HEK293T (cell line): ENCODE results near the gene CTPS1.

Source experiments
- CTCF ChIA-PET: fragments of 350-600 bp; formaldehyde crosslinking; extraction: SDS; loops from one replicate; lab custom pipeline; 2021; ENCODE audit warnings: antibody characterized with exemption, inconsistent platforms; lab: Yijun Ruan, JAX
- POLR2A ChIA-PET: fragments of 350-600 bp; formaldehyde crosslinking; extraction: SDS; loops from one replicate; lab custom pipeline; 2020; ENCODE audit warnings: antibody characterized with exemption, inconsistent platforms; lab: Yijun Ruan, JAX
- DNase-seq: peaks from one replicate; pipeline ENCODE4 v3.0.0; 2012; ENCODE audit warnings: mixed read lengths; ENCODE audit errors: extremely low spot score
- ARNT ChIP-seq: fragments of 450-650 bp; IDR thresholded peaks from 2 replicates; pipeline ENCODE4 v1.6.1; 2017; ENCODE audit warnings: mild to moderate bottlenecking
- BHLHE40 ChIP-seq: fragments of 450-650 bp; IDR thresholded peaks from 2 replicates; pipeline ENCODE4 v1.6.1; 2016; ENCODE audit warnings: mild to moderate bottlenecking, moderate library complexity, borderline replicate concordance
- CTBP1 ChIP-seq: fragments of 450-650 bp; IDR thresholded peaks from 2 replicates; pipeline ENCODE4 v1.6.1; 2016; ENCODE audit warnings: borderline replicate concordance
- ELF4 ChIP-seq: fragments of 450-650 bp; IDR thresholded peaks from 2 replicates; pipeline ENCODE4 v1.6.1; 2017; ENCODE audit warnings: antibody characterized with exemption
- FOXA1 ChIP-seq: fragments of 450-650 bp; IDR thresholded peaks from 2 replicates; pipeline ENCODE4 v1.6.1; 2016; ENCODE audit warnings: mild to moderate bottlenecking
- FOXK2 ChIP-seq: fragments of 450-650 bp; IDR thresholded peaks from 2 replicates; pipeline ENCODE4 v1.6.1; 2016; ENCODE audit warnings: mild to moderate bottlenecking
- FOXM1 ChIP-seq: fragments of 450-650 bp; IDR thresholded peaks from 2 replicates; pipeline ENCODE4 v1.6.1; 2017; ENCODE audit warnings: mild to moderate bottlenecking, borderline replicate concordance
- HDGF ChIP-seq: fragments of 450-650 bp; IDR thresholded peaks from 2 replicates; pipeline ENCODE4 v1.6.1; 2017; ENCODE audit warnings: antibody characterized with exemption, borderline replicate concordance
- L3MBTL2 ChIP-seq: fragments of 450-650 bp; conservative IDR thresholded peaks from 2 replicates; pipeline ENCODE4 v1.6.1; 2016; ENCODE audit warnings: mild to moderate bottlenecking
- LEF1 ChIP-seq: fragments of 450-650 bp; IDR thresholded peaks from 2 replicates; pipeline ENCODE4 v1.6.1; 2017; ENCODE audit warnings: mild to moderate bottlenecking, borderline replicate concordance
- NFRKB ChIP-seq: fragments of 450-650 bp; IDR thresholded peaks from 2 replicates; pipeline ENCODE4 v1.6.1; 2016; ENCODE audit warnings: mild to moderate bottlenecking, moderate library complexity
- SP1 ChIP-seq: fragments of 450-650 bp; IDR thresholded peaks from 2 replicates; pipeline ENCODE4 v1.6.1; 2017
- SUZ12 ChIP-seq: fragments of 450-650 bp; IDR thresholded peaks from 2 replicates; pipeline ENCODE4 v1.6.1; 2016; ENCODE audit warnings: mild to moderate bottlenecking
- TARDBP ChIP-seq: fragments of 450-650 bp; IDR thresholded peaks from 2 replicates; pipeline ENCODE4 v1.6.1; 2016
- ZNF384 ChIP-seq: fragments of 450-650 bp; IDR thresholded peaks from 2 replicates; pipeline ENCODE4 v1.6.1; 2016
- TF ChIP-seq, protein P1 (sequence below): fragments of 450-650 bp; IDR thresholded peaks from 2 replicates; pipeline ENCODE4 v1.6.1; 2016

The CTPS1 gene

DNA sequence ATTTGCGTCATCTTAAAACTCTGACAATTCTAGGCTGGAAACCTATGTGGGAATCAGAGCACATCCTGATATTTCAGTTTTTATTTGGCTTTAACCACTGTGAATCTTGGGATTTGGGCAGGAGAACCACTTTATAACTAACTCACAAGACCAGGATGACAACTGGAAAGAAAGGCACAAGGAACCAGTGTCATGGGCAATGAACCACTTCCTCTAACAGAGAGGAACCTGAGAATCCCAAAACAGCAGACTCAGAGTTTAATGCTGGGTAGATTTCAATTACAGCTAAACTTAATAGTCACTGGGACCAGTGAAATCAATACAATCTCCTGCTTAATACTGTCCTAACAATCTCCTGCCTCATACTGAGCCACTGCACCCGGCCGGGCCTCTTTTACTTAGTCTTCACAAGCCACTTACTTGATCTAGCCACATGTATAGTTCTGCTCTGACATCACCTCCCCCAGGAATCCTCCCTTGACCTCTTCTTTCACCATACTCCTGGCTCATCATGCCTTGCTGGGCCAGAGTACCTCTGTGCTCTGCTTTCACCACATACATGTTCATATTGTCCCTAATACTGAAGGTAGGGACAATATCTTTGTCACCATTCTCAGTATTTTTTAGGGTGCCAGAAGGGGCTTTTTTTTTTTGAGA is 62.2 kb downstream of the CTPS1 start:
- no peak for TF ChIP-seq FOXK2
- no peak for TF ChIP-seq CTBP1
- TF ChIP-seq LEF1: no peak
- TF ChIP-seq BHLHE40: no peak
- no peak for TF ChIP-seq ELF4
- TF ChIP-seq FOXM1: no peak
- TF ChIP-seq FOXA1: no peak
- no peak for TF ChIP-seq L3MBTL2
- no peak for TF ChIP-seq SUZ12
- TF ChIP-seq, protein P1, sequence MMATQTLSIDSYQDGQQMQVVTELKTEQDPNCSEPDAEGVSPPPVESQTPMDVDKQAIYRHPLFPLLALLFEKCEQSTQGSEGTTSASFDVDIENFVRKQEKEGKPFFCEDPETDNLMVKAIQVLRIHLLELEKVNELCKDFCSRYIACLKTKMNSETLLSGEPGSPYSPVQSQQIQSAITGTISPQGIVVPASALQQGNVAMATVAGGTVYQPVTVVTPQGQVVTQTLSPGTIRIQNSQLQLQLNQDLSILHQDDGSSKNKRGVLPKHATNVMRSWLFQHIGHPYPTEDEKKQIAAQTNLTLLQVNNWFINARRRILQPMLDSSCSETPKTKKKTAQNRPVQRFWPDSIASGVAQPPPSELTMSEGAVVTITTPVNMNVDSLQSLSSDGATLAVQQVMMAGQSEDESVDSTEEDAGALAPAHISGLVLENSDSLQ: no peak
- no peak for TF ChIP-seq ZNF384
- TF ChIP-seq NFRKB: no peak
- TF ChIP-seq HDGF: no peak
- ChIA-PET CTCF (no interaction called here), POLR2A (no interaction called here)
- no peak for DNase-seq

DNA sequence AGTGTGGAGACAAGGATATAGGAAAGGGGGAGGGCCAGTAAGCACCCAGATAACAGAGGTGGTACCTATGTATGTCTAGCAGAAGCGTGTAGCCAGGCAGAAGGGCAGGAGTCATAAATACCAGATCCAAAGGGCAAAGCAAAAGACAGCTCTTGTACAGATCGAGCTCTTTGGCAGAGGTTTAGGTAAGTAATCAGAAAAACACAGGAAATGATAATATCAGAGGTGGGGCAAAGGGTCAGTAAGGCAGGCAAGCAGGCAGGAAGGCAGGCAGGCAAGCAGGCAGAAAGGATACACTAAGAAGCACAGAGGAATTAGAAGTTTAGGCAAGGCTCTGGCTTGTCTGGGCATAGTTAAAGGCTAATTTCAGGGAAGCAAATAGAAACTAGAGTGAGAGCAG is 64.7 kb downstream of the CTPS1 start:
- POLR2A ChIA-PET: no interaction called here
- CTCF ChIA-PET: no interaction called here

DNA sequence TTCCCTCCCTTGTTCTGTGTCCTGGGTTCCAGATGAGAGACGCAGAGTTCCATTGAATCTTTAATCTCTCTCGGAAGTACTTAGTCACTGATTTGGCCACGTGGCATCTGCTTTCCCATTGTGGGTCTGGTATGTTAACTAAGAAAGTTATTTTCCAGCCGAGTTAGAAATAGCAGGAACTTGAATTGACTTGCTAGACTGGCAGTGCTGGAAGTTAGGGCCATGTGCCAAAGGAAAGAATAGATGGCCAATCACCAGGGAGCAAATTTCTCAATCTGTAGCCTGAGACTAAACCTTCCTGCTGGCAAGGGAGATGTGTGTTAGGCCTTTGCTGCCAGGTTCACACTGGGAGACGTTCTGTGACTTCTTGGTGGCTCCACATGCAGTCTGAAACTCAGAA is 66.2 kb downstream of the CTPS1 start:
- no peak for DNase-seq
- POLR2A ChIA-PET: no interaction called here
- CTCF ChIA-PET: no interaction called here
- no peak for TF ChIP-seq SUZ12
- no peak for TF ChIP-seq FOXK2
- no peak for TF ChIP-seq ARNT
- TF ChIP-seq SP1: no peak

More for the DNA sequence above, 64.7 kb downstream of the CTPS1 start:
- DNase-seq: no peak
- TF ChIP-seq ARNT: no peak
- no peak for TF ChIP-seq FOXM1
- no peak for TF ChIP-seq SUZ12
- no peak for TF ChIP-seq TARDBP
- TF ChIP-seq, protein P1: no peak
- no peak for TF ChIP-seq HDGF
- no peak for TF ChIP-seq BHLHE40
- no peak for TF ChIP-seq ZNF384
- TF ChIP-seq FOXA1: no peak
- TF ChIP-seq CTBP1: no peak
- TF ChIP-seq LEF1: no peak
- no peak for TF ChIP-seq ELF4

DNA sequence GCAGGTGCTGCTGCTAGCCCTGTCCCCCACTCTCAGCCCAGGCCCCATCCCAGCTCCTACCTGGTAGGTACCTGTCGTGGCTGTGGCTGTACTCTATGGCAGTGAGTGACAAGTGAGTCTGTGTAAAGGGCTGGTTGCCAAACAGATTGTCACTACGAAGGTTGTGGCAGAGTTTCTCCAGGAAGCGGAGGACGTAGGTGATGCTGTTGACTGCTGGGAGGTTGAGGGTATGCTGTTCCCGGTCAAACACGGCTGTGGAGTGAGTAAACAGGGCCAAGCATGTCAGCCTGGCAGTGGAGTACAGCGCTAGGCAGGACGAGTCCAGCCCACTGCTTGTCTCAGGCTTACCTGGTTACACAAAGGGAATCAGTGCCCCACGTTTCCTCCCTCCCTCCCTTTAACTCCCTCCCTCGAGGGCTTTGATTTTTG is 66.9 kb downstream of the CTPS1 start:
- DNase-seq: no peak

DNA sequence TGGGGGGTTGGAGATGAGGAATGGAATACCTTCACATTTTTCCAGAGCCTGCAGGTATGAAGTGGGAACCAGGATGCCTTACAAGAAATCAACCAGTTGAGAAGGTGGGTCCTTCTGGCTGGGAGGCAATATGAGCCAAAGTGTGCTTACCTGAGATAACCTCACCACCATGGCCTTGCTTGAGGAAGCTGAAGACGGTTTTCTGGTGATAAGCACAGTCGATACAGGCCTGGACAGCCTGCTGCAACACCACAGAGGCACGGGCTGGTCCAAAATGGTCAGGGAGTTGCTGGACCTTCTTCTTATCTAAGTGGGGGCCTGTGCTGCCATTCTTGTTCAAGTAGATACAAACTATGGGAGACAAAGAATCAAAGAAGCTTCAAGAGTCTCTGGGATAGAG is 69.0 kb downstream of the CTPS1 start:
- no peak for TF ChIP-seq ELF4
- TF ChIP-seq LEF1: no peak
- TF ChIP-seq FOXA1: no peak
- TF ChIP-seq NFRKB: no peak
- TF ChIP-seq FOXM1: no peak
- TF ChIP-seq CTBP1: no peak
- TF ChIP-seq ARNT: no peak
- TF ChIP-seq HDGF: no peak
- no peak for TF ChIP-seq L3MBTL2
- TF ChIP-seq FOXK2: no peak
- no peak for TF ChIP-seq SP1
- TF ChIP-seq TARDBP: no peak
- TF ChIP-seq BHLHE40: no peak
- TF ChIP-seq, protein P1: no peak
- no peak for TF ChIP-seq SUZ12
- no peak for DNase-seq
- CTCF ChIA-PET: no interaction called here
- POLR2A ChIA-PET: no interaction called here

More for the DNA sequence above, 66.9 kb downstream of the CTPS1 start:
- POLR2A ChIA-PET: no interaction called here
- TF ChIP-seq FOXM1: no peak
- TF ChIP-seq LEF1: no peak
- CTCF ChIA-PET: no interaction called here

DNA sequence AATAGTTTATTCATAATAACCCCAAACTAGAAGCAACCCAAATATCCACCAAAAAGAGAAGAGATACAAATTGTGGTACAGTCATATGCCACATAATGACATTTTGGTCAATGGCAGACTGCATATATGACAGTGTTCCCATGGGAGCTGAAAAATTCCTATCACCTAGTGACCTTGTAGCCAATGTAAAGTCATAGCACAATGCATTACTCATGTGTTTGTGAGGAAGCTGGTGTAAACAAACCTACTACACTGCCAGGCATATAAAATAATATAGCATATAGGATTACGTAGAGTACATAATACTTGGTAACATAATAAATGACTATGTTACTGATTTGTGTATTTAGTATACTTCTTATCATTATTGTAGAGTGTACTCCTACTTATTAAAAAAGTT is 71.5 kb downstream of the CTPS1 start:
- no peak for DNase-seq
- no peak for TF ChIP-seq CTBP1
- TF ChIP-seq LEF1: no peak
- TF ChIP-seq FOXK2: no peak
- TF ChIP-seq NFRKB: no peak
- no peak for TF ChIP-seq TARDBP
- no peak for TF ChIP-seq SUZ12
- no peak for TF ChIP-seq ARNT
- TF ChIP-seq HDGF: no peak
- ChIA-PET POLR2A (no interaction called here), CTCF (no interaction called here)

DNA sequence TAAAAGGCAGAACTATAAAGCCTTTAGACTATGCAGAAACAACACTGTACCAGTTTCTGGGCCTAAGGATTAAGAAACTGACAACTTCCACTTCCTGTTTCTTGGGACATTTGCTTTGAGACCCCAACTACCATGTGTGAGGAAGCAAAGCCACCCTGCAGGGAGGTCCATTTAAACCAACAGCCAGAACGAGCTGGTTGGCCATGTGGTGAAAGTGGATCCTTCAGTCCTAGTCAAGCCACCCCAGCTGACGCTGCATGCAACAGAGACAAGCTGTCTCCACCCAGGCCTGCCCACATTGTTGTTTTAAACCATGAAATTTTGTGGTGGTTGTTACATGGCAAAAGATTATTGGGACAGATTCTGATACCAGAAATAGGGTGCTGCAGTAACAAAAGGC is 73.8 kb downstream of the CTPS1 start:
- no peak for DNase-seq
- POLR2A ChIA-PET: no interaction called here
- CTCF ChIA-PET: no interaction called here
- TF ChIP-seq TARDBP (no peak), L3MBTL2 (no peak), ELF4 (no peak), FOXA1 (no peak), SP1 (no peak), LEF1 (no peak), FOXK2 (no peak), HDGF (no peak), CTBP1 (no peak), ZNF384 (no peak), NFRKB (no peak), BHLHE40 (no peak), ARNT (no peak), FOXM1 (no peak), SUZ12 (no peak)
- TF ChIP-seq, protein P1: no peak
